Mesothelial cell of epicardium (in vitro differentiated cells): Measurements from ENCODE around the gene NPPC. TPM values are rescaled to one million over a fixed set of nuclear protein-coding genes. Genes with fewer than 3 reads are reported as not detected.

Source experiments
- DNase-seq, 2 experiments: peaks; one replicate each; pipeline ENCODE4 v3.0.0; 2021; ENCODE audit warnings: low spot score in 2 of 2; ENCODE audit not compliant: unreplicated experiment in 2 of 2
- H3K27ac Mint-ChIP-seq: 2 replicates; pipeline ENCODE4 v1.8.0; 2021; ENCODE audit warnings: mixed read lengths
- H3K27me3 Mint-ChIP-seq: 2 replicates; pipeline ENCODE4 v1.8.0; 2021; ENCODE audit warnings: low read depth, mixed read lengths
- H3K36me3 Mint-ChIP-seq: 2 replicates; pipeline ENCODE4 v1.8.0; 2021; ENCODE audit warnings: mixed read lengths
- H3K4me1 Mint-ChIP-seq: 2 replicates; pipeline ENCODE4 v1.8.0; 2021; ENCODE audit warnings: mixed read lengths
- H3K4me3 Mint-ChIP-seq: 2 replicates; pipeline ENCODE4 v1.8.0; 2021; ENCODE audit warnings: mild to moderate bottlenecking, moderate library complexity, mixed read lengths
- H3K9me3 Mint-ChIP-seq: 2 replicates; pipeline ENCODE4 v1.8.0; 2021; ENCODE audit warnings: mixed read lengths
- total RNA-seq: library from RNA; stranded (reverse); gene quantifications from 3 replicates; pipeline ENCODE4 v1.2.1, GENCODE V29; 2021
- TF ChIP-seq, protein P1 (sequence below): fragments of 200-600 bp; sonication (generic); IDR thresholded peaks from one replicate; pipeline ENCODE4 v1.5.0; 2021; ENCODE audit warnings: antibody characterized with exemption; ENCODE audit not compliant: unreplicated experiment

Gene NPPC
- total RNA-seq, 1 donor from 2014 or later, result 0.80 TPM

DNA sequence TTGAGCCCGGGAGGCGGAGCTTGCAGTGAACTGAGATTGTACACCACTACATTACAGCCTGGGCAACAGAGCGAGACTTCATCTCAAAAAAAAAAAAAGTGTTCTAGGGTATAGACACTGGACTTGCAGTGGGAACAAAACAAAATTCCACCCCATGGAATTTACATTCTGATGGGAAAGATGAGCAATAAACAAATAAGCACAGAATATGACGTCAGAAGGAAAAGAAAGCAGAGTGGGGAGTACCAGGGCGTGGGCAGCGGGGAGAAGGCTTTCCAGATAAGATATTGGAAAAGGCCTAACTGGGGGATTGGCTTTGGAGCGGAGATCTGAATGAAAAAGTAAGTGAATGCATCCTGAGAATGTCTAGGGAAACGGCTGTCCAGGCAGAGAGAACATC, 17.6 kb downstream of the NPPC start:
- Mint-ChIP-seq H3K4me1 (no peaks in the 10 kb centered on the region), H3K27ac (no peak overlapping the region)
- TF ChIP-seq, protein P1, sequence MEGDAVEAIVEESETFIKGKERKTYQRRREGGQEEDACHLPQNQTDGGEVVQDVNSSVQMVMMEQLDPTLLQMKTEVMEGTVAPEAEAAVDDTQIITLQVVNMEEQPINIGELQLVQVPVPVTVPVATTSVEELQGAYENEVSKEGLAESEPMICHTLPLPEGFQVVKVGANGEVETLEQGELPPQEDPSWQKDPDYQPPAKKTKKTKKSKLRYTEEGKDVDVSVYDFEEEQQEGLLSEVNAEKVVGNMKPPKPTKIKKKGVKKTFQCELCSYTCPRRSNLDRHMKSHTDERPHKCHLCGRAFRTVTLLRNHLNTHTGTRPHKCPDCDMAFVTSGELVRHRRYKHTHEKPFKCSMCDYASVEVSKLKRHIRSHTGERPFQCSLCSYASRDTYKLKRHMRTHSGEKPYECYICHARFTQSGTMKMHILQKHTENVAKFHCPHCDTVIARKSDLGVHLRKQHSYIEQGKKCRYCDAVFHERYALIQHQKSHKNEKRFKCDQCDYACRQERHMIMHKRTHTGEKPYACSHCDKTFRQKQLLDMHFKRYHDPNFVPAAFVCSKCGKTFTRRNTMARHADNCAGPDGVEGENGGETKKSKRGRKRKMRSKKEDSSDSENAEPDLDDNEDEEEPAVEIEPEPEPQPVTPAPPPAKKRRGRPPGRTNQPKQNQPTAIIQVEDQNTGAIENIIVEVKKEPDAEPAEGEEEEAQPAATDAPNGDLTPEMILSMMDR, result no peak

DNA sequence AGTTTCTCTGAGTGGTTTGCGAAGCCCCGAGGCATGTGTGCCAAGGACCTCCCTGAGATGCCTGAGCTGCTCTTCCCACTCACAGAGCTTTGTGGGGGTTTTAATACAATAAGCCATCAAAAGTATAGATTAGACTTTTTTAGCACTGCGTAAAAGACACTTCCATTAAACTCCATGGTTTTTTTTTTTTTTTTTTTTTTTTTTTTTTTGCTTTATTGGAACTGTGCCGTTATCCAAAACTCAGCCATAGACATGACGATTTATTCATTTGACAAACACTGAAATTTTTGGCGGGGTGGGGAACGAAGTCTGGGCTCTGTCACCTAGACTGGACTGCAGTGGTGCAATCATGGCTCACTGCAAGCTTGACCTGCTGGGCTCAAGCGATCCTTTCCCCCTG, 18.4 kb downstream of the NPPC start:
- Mint-ChIP-seq H3K4me3 (no peak overlapping the region), H3K27ac (no peak overlapping the region), H3K4me1 (no peaks in the 10 kb centered on the region), H3K9me3 (no peaks in the 10 kb centered on the region), H3K36me3 (no peaks in the 10 kb centered on the region), H3K27me3 (peaks cover 4% of the 10 kb centered on the region)
- TF ChIP-seq, protein P1, result no peak
- no peak for DNase-seq

More for the DNA sequence above, 17.6 kb downstream of the NPPC start:
- Mint-ChIP-seq H3K36me3 (no peaks in the 10 kb centered on the region), H3K4me3 (no peak overlapping the region), H3K9me3 (no peaks in the 10 kb centered on the region), H3K27me3 (peaks cover 4% of the 10 kb centered on the region)
- no peak for DNase-seq

GRCh38 chr2:231905026-231905425, 21.2 kb downstream of the NPPC start:
- H3K9me3 Mint-ChIP-seq, result no peaks in the 10 kb centered on the region
- DNase-seq, result no peak
- peaks cover 2% of the 10 kb centered on the region for H3K4me1 Mint-ChIP-seq
- no peak overlapping the region for H3K4me3 Mint-ChIP-seq
- peaks cover 10% of the 10 kb centered on the region for H3K27me3 Mint-ChIP-seq
- TF ChIP-seq, protein P1, result no peak
- no peak overlapping the region for H3K27ac Mint-ChIP-seq
- no peaks in the 10 kb centered on the region for H3K36me3 Mint-ChIP-seq

DNA sequence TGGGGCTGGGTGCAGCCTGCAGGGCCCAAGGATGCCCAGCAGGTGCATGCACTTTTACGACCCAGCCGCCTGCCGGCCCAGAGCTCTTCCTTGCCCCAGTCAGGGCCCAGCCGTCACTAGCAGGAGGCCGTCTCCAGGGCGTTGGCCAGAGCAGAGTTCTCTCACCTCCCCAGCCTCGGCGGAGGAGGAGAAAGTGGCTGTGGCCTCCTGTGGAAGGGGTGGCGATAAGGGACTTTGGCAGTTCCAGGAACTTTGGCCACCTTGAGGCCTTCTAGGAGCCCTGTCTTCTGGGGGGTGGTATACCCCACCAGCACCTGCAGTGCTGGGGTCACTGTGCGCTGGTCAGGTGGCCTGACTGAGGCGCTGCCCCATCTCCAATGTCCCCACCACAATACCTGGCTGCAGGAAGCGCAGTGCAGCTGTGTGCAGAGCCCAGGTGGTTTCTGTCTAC, 22.0 kb downstream of the NPPC start:
- Mint-ChIP-seq H3K4me3 (no peak overlapping the region), H3K27me3 (peaks cover 10% of the 10 kb centered on the region), H3K27ac (no peak overlapping the region), H3K9me3 (no peaks in the 10 kb centered on the region), H3K36me3 (no peaks in the 10 kb centered on the region), H3K4me1 (peaks cover 2% of the 10 kb centered on the region)
- TF ChIP-seq, protein P1, result no peak
- DNase-seq, result no peak

DNA sequence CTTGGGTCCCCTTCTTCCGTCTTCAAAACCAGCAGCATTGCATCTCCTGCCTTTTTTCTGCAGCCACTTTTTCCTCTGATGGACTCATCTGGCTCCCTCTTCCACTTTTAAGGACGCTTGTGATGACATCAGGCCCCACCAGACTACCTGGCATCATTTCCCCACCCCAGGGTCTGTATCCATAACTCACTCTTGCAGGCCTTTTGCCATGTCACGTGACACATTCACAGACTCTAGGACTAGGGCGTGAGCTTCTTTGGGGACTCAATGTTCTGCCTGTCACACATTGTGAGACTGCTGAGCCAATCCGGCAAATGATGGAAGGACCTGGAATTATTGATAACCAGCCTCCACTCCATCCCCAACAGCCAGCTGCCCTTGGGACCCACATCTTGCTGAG, 23.6 kb downstream of the NPPC start:
- Mint-ChIP-seq H3K4me3 (no peak overlapping the region), H3K27ac (no peak overlapping the region), H3K27me3 (peaks cover 12% of the 10 kb centered on the region), H3K9me3 (no peaks in the 10 kb centered on the region), H3K4me1 (peaks cover 2% of the 10 kb centered on the region), H3K36me3 (no peaks in the 10 kb centered on the region)
- no peak for DNase-seq
- TF ChIP-seq, protein P1, result no peak

GRCh38 chr2:231900972-231901371, 25.2 kb downstream of the NPPC start:
- DNase-seq, result no peak
- Mint-ChIP-seq H3K36me3 (no peaks in the 10 kb centered on the region), H3K4me1 (peaks cover 5% of the 10 kb centered on the region), H3K9me3 (no peaks in the 10 kb centered on the region), H3K27me3 (peaks cover 13% of the 10 kb centered on the region), H3K27ac (no peak overlapping the region), H3K4me3 (no peak overlapping the region)
- TF ChIP-seq, protein P1, result no peak
